Measurements from ENCODE around the gene C1orf198. TPM values are rescaled to one million over a fixed set of nuclear protein-coding genes. Genes with fewer than 3 reads are reported as not detected.

Gene C1orf198
- polyA plus RNA-seq, 1 of the 3 experiments (the other 2 are of a cell fraction): 12.3 TPM

DNA sequence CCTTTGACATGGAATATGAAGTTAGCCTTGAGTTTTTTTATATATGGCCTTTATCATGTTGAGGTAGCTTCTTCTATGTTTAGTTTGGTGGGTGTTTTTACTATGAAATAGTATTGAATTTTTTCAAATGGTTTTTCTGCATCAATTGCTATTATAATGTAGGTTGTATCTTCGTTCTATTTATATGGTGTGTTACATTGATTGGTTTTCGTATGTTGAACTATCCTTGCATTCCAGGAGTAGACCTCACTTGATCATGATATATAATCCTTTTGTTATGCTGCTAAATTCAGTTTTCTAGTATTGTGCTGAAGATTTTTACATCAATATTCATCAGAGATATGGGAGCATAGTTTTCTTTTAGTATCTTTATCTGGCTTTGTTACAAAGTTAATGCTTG is 55.8 kb downstream of the C1orf198 start:
- no peak overlapping the region for H3K4me2 ChIP-seq
- POLR2A ChIA-PET: no interaction called here
- DNase-seq: no peak
- H3K27ac ChIP-seq (ENCODE audit: low read depth in 2 of 2, low read length in 1 of 2): no peak overlapping the region
- H3K79me2 ChIP-seq (ENCODE audit: insufficient read depth): no peaks in the 10 kb centered on the region
- H3K9me3 ChIP-seq: peaks cover 9% of the 10 kb centered on the region; the same call in 1 of the 2 replicates
- CTCF ChIA-PET: no interaction called here
- WGBS (ENCODE audit: low lambda C conversion rate): 40% methylated on average over 2 of the region's 2 CpGs
- H4K20me1 ChIP-seq (ENCODE audit: insufficient read depth): no peaks in the 10 kb centered on the region
- TF ChIP-seq NFIC (IDR thresholded peaks at IDR 0.05; ENCODE audit: borderline replicate concordance) (no peak), SIN3A (IDR thresholded peaks at IDR 0.05; ENCODE audit: borderline replicate concordance, low read depth, low read length) (no peak), SMC3 (IDR thresholded peaks at IDR 0.05; ENCODE audit: low read depth, low read length) (no peak), TAF1 (IDR thresholded peaks at IDR 0.05; ENCODE audit: borderline replicate concordance, low read depth, low read length) (no peak), FOSL2 (IDR thresholded peaks at IDR 0.05; ENCODE audit: borderline replicate concordance, low read depth) (no peak), CHD2 (IDR thresholded peaks at IDR 0.05; ENCODE audit: low read length, partially characterized antibody) (no peak), RFX5 (IDR thresholded peaks at IDR 0.05; ENCODE audit: low read length) (no peak), GABPA (IDR thresholded peaks at IDR 0.05; ENCODE audit: low read depth) (no peak), NRF1 (IDR thresholded peaks at IDR 0.05; ENCODE audit: low read depth, low read length) (no peak)
- TF ChIP-seq, protein P1, sequence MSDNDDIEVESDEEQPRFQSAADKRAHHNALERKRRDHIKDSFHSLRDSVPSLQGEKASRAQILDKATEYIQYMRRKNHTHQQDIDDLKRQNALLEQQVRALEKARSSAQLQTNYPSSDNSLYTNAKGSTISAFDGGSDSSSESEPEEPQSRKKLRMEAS (IDR thresholded peaks at IDR 0.05; ENCODE audit: low read depth): no peak
- TF ChIP-seq, protein P2, sequence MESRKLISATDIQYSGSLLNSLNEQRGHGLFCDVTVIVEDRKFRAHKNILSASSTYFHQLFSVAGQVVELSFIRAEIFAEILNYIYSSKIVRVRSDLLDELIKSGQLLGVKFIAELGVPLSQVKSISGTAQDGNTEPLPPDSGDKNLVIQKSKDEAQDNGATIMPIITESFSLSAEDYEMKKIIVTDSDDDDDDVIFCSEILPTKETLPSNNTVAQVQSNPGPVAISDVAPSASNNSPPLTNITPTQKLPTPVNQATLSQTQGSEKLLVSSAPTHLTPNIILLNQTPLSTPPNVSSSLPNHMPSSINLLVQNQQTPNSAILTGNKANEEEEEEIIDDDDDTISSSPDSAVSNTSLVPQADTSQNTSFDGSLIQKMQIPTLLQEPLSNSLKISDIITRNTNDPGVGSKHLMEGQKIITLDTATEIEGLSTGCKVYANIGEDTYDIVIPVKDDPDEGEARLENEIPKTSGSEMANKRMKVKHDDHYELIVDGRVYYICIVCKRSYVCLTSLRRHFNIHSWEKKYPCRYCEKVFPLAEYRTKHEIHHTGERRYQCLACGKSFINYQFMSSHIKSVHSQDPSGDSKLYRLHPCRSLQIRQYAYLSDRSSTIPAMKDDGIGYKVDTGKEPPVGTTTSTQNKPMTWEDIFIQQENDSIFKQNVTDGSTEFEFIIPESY (IDR thresholded peaks at IDR 0.05; ENCODE audit: borderline replicate concordance, low read depth): no peak
- TF ChIP-seq, protein P3, sequence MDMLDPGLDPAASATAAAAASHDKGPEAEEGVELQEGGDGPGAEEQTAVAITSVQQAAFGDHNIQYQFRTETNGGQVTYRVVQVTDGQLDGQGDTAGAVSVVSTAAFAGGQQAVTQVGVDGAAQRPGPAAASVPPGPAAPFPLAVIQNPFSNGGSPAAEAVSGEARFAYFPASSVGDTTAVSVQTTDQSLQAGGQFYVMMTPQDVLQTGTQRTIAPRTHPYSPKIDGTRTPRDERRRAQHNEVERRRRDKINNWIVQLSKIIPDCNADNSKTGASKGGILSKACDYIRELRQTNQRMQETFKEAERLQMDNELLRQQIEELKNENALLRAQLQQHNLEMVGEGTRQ (IDR thresholded peaks at IDR 0.05; ENCODE audit: borderline replicate concordance, low read depth, low read length): no peak
- TF ChIP-seq, protein P4, sequence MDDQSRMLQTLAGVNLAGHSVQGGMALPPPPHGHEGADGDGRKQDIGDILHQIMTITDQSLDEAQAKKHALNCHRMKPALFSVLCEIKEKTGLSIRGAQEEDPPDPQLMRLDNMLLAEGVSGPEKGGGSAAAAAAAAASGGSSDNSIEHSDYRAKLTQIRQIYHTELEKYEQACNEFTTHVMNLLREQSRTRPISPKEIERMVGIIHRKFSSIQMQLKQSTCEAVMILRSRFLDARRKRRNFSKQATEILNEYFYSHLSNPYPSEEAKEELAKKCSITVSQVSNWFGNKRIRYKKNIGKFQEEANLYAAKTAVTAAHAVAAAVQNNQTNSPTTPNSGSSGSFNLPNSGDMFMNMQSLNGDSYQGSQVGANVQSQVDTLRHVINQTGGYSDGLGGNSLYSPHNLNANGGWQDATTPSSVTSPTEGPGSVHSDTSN (IDR thresholded peaks at IDR 0.05): no peak
- TF ChIP-seq, protein P5, sequence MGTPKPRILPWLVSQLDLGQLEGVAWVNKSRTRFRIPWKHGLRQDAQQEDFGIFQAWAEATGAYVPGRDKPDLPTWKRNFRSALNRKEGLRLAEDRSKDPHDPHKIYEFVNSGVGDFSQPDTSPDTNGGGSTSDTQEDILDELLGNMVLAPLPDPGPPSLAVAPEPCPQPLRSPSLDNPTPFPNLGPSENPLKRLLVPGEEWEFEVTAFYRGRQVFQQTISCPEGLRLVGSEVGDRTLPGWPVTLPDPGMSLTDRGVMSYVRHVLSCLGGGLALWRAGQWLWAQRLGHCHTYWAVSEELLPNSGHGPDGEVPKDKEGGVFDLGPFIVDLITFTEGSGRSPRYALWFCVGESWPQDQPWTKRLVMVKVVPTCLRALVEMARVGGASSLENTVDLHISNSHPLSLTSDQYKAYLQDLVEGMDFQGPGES (IDR thresholded peaks at IDR 0.05; ENCODE audit: low read depth, low read length): no peak
- H3K4me1 ChIP-seq (ENCODE audit: control insufficient read depth in 1 of 2, insufficient read depth in 2 of 2, low read depth in 1 of 2, low read length in 1 of 2): no peaks in the 10 kb centered on the region
- H2AFZ ChIP-seq (ENCODE audit: low read depth): no peak overlapping the region
- no peaks in the 10 kb centered on the region for H3F3A ChIP-seq (replicated peaks; ENCODE audit: insufficient read depth)
- H3K9ac ChIP-seq: no peak overlapping the region
- no peak overlapping the region for H3K4me3 ChIP-seq (ENCODE audit: low read depth in 2 of 2, low read length in 1 of 2)
- no peaks in the 10 kb centered on the region for H3K36me3 ChIP-seq (replicated peaks in 1 of 2; ENCODE audit: control insufficient read depth in 1 of 2, insufficient read depth in 2 of 2, low read length in 1 of 2)
- no peaks in the 10 kb centered on the region for H3K27me3 ChIP-seq (ENCODE audit: insufficient read depth)
- H3K9me2 ChIP-seq: no peaks in the 10 kb centered on the region
